WTC11 (cell line): ENCODE results near the gene SIRT5.

Source experiments
- JUN ChIP-seq: sonication (generic); formaldehyde crosslinking; IDR thresholded peaks from 2 replicates; pipeline ENCODE4 v1.8.0; 2023; ENCODE audit warnings: mild to moderate bottlenecking, missing genetic modification reagents
- SP1 ChIP-seq: sonication (generic); formaldehyde crosslinking; conservative IDR thresholded peaks from 2 replicates; pipeline ENCODE4 v1.8.1; 2022; ENCODE audit warnings: missing genetic modification reagents
- ZNF138 ChIP-seq: sonication (generic); formaldehyde crosslinking; conservative IDR thresholded peaks from 2 replicates; pipeline ENCODE4 v1.8.1; 2022; ENCODE audit warnings: mild to moderate bottlenecking, moderate library complexity, missing genetic modification reagents
- ZNF671 ChIP-seq: fragments of 250-450 bp; sonication (Bioruptor Pico); IDR thresholded peaks from 2 replicates; pipeline ENCODE4 v1.8.0; 2021; ENCODE audit warnings: mild to moderate bottlenecking
- TF ChIP-seq, protein P1 (sequence below): sonication (generic); formaldehyde crosslinking; IDR thresholded peaks from 2 replicates; pipeline ENCODE4 v1.8.1; 2023; ENCODE audit warnings: mild to moderate bottlenecking, missing genetic modification reagents, moderate library complexity
- TF ChIP-seq, protein P2 (sequence below): fragments of 200-600 bp; IDR thresholded peaks from 2 replicates; pipeline ENCODE4 v1.8.0; 2022; ENCODE audit warnings: antibody characterized with exemption
- TF ChIP-seq, protein P3 (sequence below): sonication (generic); formaldehyde crosslinking; conservative IDR thresholded peaks from 2 replicates; pipeline ENCODE4 v1.8.1; 2022; ENCODE audit warnings: mild to moderate bottlenecking, missing genetic modification reagents
- TF ChIP-seq, protein P4 (sequence below): sonication (generic); formaldehyde crosslinking; IDR thresholded peaks from 2 replicates; pipeline ENCODE4 v1.8.0; 2022; ENCODE audit warnings: mild to moderate bottlenecking, missing genetic modification reagents

DNA sequence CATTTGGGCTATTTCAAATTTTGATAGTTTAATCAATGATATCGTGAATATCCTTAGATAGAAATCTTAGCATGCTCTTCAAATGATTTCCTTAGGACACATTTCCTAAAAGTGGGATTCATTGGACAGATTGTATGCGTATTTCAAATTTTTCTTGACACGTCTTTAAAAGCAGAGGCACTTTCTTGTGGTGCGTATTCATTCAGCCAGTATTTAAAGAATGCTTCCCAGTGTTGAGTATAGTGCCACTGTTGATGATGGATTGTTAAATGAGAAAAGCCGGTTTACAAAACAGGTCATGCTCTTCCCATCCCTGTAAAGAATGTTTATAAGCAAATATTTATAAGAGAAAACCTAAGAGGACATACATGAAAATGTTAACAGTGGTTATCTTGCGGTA lies 25.6 kb downstream of the SIRT5 start:
- TF ChIP-seq SP1 (CRISPR knock-in tag) (no peak), ZNF138 (CRISPR knock-in tag) (no peak), ZNF671 (CRISPR knock-in tag) (no peak), JUN (CRISPR knock-in tag) (no peak)
- TF ChIP-seq, protein P1, sequence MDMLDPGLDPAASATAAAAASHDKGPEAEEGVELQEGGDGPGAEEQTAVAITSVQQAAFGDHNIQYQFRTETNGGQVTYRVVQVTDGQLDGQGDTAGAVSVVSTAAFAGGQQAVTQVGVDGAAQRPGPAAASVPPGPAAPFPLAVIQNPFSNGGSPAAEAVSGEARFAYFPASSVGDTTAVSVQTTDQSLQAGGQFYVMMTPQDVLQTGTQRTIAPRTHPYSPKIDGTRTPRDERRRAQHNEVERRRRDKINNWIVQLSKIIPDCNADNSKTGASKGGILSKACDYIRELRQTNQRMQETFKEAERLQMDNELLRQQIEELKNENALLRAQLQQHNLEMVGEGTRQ (CRISPR knock-in tag), result no peak
- TF ChIP-seq, protein P2, sequence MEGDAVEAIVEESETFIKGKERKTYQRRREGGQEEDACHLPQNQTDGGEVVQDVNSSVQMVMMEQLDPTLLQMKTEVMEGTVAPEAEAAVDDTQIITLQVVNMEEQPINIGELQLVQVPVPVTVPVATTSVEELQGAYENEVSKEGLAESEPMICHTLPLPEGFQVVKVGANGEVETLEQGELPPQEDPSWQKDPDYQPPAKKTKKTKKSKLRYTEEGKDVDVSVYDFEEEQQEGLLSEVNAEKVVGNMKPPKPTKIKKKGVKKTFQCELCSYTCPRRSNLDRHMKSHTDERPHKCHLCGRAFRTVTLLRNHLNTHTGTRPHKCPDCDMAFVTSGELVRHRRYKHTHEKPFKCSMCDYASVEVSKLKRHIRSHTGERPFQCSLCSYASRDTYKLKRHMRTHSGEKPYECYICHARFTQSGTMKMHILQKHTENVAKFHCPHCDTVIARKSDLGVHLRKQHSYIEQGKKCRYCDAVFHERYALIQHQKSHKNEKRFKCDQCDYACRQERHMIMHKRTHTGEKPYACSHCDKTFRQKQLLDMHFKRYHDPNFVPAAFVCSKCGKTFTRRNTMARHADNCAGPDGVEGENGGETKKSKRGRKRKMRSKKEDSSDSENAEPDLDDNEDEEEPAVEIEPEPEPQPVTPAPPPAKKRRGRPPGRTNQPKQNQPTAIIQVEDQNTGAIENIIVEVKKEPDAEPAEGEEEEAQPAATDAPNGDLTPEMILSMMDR, result no peak
- TF ChIP-seq, protein P3, sequence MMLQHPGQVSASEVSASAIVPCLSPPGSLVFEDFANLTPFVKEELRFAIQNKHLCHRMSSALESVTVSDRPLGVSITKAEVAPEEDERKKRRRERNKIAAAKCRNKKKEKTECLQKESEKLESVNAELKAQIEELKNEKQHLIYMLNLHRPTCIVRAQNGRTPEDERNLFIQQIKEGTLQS, result no peak
- TF ChIP-seq, protein P4, sequence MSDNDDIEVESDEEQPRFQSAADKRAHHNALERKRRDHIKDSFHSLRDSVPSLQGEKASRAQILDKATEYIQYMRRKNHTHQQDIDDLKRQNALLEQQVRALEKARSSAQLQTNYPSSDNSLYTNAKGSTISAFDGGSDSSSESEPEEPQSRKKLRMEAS, result no peak
